Measurements from ENCODE around the gene ACTL7A.

GRCh38 chr9:108860354-108860753 is 1.7 kb upstream of the ACTL7A start:
- TF ChIP-seq CTCF (tag by site-specific recombination; IDR thresholded peaks at IDR 0.05) (no peak), ZBTB21 (tag by site-specific recombination; IDR thresholded peaks at IDR 0.05) (no peak), REST (tag by site-specific recombination; IDR thresholded peaks at IDR 0.05) (no peak)

Measured in HEK293 (cell line).